SU-DHL-6 (cell line): ENCODE data around the gene NTM.

Source experiments
- EZH2phosphoT487 ChIP-seq: fragments of 200-600 bp; sonication (generic), shearing (Covaris generic); conservative IDR thresholded peaks from 2 replicates; pipeline ENCODE4 v1.6.1; 2018; ENCODE audit warnings: mild to moderate bottlenecking, antibody characterized with exemption, low read length, moderate library complexity, mixed read lengths
- TF ChIP-seq, protein P1 (sequence below): fragments of 200-600 bp; sonication (generic); IDR thresholded peaks from one replicate; pipeline ENCODE4 v1.5.1; 2017; ENCODE audit warnings: antibody characterized with exemption, mild to moderate bottlenecking, low read length, moderate library complexity; ENCODE audit not compliant: insufficient read depth, poor library complexity, severe bottlenecking

DNA sequence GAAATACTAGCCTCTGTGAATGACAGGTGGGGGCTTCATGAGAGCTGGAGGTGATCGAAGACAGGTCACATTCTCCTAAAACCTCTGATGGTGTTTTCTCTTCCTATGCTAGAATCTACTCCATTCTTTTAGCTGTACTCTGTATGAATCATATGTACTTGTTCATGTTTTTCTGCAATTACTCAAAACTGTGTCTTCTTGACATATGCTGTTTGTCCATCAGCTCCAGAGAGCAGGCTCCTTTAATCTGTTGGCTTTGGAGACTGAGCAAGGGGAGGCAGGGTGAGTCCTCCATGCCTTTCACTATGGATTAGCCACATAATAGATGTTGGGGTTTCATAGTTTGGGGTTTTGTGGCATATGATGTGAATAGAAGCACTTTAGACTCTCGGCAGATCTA lies 598.8 kb downstream of the NTM start:
- TF ChIP-seq, protein P1, sequence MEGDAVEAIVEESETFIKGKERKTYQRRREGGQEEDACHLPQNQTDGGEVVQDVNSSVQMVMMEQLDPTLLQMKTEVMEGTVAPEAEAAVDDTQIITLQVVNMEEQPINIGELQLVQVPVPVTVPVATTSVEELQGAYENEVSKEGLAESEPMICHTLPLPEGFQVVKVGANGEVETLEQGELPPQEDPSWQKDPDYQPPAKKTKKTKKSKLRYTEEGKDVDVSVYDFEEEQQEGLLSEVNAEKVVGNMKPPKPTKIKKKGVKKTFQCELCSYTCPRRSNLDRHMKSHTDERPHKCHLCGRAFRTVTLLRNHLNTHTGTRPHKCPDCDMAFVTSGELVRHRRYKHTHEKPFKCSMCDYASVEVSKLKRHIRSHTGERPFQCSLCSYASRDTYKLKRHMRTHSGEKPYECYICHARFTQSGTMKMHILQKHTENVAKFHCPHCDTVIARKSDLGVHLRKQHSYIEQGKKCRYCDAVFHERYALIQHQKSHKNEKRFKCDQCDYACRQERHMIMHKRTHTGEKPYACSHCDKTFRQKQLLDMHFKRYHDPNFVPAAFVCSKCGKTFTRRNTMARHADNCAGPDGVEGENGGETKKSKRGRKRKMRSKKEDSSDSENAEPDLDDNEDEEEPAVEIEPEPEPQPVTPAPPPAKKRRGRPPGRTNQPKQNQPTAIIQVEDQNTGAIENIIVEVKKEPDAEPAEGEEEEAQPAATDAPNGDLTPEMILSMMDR, result no peak
- no peak for TF ChIP-seq EZH2phosphoT487
